ENCODE results near the gene TSPYL4. TPM values are rescaled to one million over a fixed set of nuclear protein-coding genes. Genes with fewer than 3 reads are reported as not detected.
A peak's percentile ranks its signal among the peaks of the same experiment; 100 is the strongest.

TSPYL4 gene
- total and polyA plus RNA-seq, 2 donors from 2014 or later: 15.2 to 25.8 TPM

DNA sequence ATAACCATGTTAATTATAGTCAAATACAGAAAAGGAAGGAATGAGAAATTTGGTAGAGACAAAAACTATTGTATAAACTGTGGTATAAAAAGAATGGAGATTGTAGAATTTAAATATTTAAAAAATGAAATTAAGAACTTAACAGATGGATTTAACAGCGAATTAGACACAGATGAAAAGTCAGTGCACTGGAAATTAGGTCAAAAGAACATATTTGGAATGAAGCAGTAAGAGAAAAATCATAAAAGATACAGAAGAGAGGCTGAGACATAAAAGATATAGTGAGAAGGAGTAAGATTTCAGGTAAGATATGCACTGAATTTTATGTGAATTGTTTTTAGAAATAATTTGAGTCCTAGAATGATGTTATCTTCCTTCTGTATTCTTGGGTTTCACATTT lies 14.0 kb downstream of the TSPYL4 start:
- no peaks in the 10 kb centered on the region for H3K4me1 ChIP-seq (ENCODE audit: control insufficient read depth in 2 of 3, insufficient read depth in 2 of 3, low read depth in 1 of 3, low read length in 3 of 3)
- no peak for FAIRE-seq
- TF ChIP-seq, protein P1, sequence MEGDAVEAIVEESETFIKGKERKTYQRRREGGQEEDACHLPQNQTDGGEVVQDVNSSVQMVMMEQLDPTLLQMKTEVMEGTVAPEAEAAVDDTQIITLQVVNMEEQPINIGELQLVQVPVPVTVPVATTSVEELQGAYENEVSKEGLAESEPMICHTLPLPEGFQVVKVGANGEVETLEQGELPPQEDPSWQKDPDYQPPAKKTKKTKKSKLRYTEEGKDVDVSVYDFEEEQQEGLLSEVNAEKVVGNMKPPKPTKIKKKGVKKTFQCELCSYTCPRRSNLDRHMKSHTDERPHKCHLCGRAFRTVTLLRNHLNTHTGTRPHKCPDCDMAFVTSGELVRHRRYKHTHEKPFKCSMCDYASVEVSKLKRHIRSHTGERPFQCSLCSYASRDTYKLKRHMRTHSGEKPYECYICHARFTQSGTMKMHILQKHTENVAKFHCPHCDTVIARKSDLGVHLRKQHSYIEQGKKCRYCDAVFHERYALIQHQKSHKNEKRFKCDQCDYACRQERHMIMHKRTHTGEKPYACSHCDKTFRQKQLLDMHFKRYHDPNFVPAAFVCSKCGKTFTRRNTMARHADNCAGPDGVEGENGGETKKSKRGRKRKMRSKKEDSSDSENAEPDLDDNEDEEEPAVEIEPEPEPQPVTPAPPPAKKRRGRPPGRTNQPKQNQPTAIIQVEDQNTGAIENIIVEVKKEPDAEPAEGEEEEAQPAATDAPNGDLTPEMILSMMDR (IDR thresholded peaks at IDR 0.05; ENCODE audit: borderline replicate concordance, extremely low read depth, insufficient read depth): no peak

DNA sequence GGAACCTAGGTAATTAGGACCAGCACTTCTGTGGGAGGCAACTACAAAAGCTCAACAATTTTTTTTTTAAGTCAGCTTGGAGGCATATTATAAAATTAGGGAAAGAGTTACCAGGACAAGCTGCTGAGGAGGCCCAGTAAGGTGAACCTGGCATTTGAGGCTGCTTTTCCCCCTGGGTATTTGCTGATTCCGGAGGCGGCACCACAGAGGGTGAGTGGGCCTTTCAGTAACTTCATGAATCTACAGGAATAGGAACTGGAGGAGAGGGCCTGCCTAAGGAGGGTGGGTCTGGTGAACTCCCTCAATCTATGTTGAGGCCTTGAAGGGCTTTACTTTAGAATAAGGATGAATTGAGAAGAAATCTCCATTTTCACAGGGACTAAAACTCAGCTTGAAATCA lies 14.6 kb downstream of the TSPYL4 start:
- Histone ChIP-seq H3K27me3 (ENCODE audit: control insufficient read depth, insufficient read depth, low read length) (no peaks in the 10 kb centered on the region), H3K36me3 (ENCODE audit: control insufficient read depth in 2 of 3, insufficient read depth in 3 of 3, low read length in 3 of 3) (peaks cover 0 to 7% (median 4%) of the 10 kb centered on the region in 3 donors), H3K9ac (ENCODE audit: low read length in 3 of 3) (no peak overlapping the region), H3K4me1 (ENCODE audit: control insufficient read depth in 2 of 3, insufficient read depth in 2 of 3, low read depth in 1 of 3, low read length in 3 of 3) (no peaks in the 10 kb centered on the region), H3K27ac (ENCODE audit: low read depth in 2 of 2, low read length in 2 of 2) (no peak overlapping the region), H3K4me3 (ENCODE audit: low read length in 3 of 3) (no peak overlapping the region), H3K9me3 (ENCODE audit: control insufficient read depth in 2 of 3, insufficient read depth in 1 of 3, low read length in 3 of 3) (no peaks in the 10 kb centered on the region)
- no peak for FAIRE-seq
- TF ChIP-seq, protein P1 (IDR thresholded peaks at IDR 0.05; ENCODE audit: borderline replicate concordance, extremely low read depth, insufficient read depth): no peak
- intact Hi-C loops (cut with DNase I): no loop called here
- DNase-seq: no peak

More for the DNA sequence above, 14.0 kb downstream of the TSPYL4 start:
- Histone ChIP-seq H3K9ac (ENCODE audit: low read length in 3 of 3) (no peak overlapping the region), H3K27ac (ENCODE audit: low read depth in 2 of 2, low read length in 2 of 2) (no peak overlapping the region), H3K36me3 (ENCODE audit: control insufficient read depth in 2 of 3, insufficient read depth in 3 of 3, low read length in 3 of 3) (peaks cover 0 to 8% (median 7%) of the 10 kb centered on the region in 3 donors), H3K9me3 (ENCODE audit: control insufficient read depth in 2 of 3, insufficient read depth in 1 of 3, low read length in 3 of 3) (no peaks in the 10 kb centered on the region), H3K4me3 (ENCODE audit: low read length in 3 of 3) (no peak overlapping the region), H3K27me3 (ENCODE audit: control insufficient read depth, insufficient read depth, low read length) (no peaks in the 10 kb centered on the region)
- DNase-seq: no peak
- intact Hi-C loops (cut with DNase I): no loop called here

DNA sequence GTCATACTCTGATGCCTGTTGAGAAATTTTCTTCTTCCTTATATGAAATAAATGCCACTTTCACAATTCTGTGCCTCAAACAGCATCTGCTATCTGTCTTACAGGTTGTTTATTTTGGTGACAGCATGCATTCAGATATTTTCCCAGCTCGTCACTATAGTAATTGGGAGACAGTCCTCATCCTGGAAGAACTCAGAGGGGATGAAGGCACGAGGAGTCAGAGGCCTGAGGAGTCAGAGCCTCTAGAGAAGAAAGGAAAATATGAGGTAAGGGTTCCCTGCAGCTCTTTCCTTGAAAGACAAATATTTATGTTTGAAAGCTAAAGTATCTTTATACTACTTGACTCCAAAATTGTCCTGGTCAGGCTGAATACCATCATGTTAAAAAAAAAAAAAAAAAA lies 15.8 kb downstream of the TSPYL4 start:
- DNase-seq (no peak), FAIRE-seq (no peak)
- no peak overlapping the region for H3K4me3 ChIP-seq (ENCODE audit: low read length in 3 of 3)
- H3K4me1 ChIP-seq (ENCODE audit: control insufficient read depth in 2 of 3, insufficient read depth in 2 of 3, low read depth in 1 of 3, low read length in 3 of 3): peaks cover 0 to 3% (median 0%) of the 10 kb centered on the region in 3 donors
- no peak overlapping the region for H3K9ac ChIP-seq (ENCODE audit: low read length in 3 of 3)
- H3K9me3 ChIP-seq (ENCODE audit: control insufficient read depth in 2 of 3, insufficient read depth in 1 of 3, low read length in 3 of 3): no peaks in the 10 kb centered on the region
- H3K36me3 ChIP-seq (ENCODE audit: control insufficient read depth in 2 of 3, insufficient read depth in 3 of 3, low read length in 3 of 3): peaks cover 0 to 7% (median 0%) of the 10 kb centered on the region in 3 donors
- TF ChIP-seq, protein P1 (IDR thresholded peaks at IDR 0.05; ENCODE audit: borderline replicate concordance, extremely low read depth, insufficient read depth): no peak
- intact Hi-C loops (cut with DNase I): no loop called here
- no peak overlapping the region for H3K27ac ChIP-seq (ENCODE audit: low read depth in 2 of 2, low read length in 2 of 2)
- no peaks in the 10 kb centered on the region for H3K27me3 ChIP-seq (ENCODE audit: control insufficient read depth, insufficient read depth, low read length)

DNA sequence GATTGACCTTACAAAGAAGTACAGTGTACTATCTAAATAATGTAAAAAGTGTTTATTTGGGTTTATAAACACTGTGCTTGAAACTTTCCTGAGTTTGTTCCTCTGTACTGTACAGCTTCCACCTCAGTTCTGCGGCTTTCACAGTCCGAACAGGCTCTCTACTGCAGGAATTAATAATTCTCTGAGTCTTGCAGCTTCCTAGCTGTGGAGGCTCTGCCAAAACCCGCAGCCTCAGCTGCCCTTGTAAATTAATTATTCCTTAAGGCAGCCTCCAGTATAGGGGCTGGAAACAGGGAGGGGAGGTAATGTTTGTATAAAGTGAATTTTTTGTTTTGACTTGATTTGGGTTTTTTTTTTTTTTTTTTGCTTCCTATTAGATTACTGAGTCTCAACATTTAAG lies 19.2 kb downstream of the TSPYL4 start:
- DNase-seq: peak in 1 of 5 donors; percentile 42

More for the DNA sequence above, 19.2 kb downstream of the TSPYL4 start:
- Histone ChIP-seq H3K27ac (ENCODE audit: low read depth in 2 of 2, low read length in 2 of 2) (no peak overlapping the region), H3K4me1 (ENCODE audit: control insufficient read depth in 2 of 3, insufficient read depth in 2 of 3, low read depth in 1 of 3, low read length in 3 of 3) (peaks cover 0 to 3% (median 0%) of the 10 kb centered on the region in 3 donors), H3K9ac (ENCODE audit: low read length in 3 of 3) (no peak overlapping the region), H3K4me3 (ENCODE audit: low read length in 3 of 3) (no peak overlapping the region), H3K27me3 (ENCODE audit: control insufficient read depth, insufficient read depth, low read length) (no peaks in the 10 kb centered on the region), H3K9me3 (ENCODE audit: control insufficient read depth in 2 of 3, insufficient read depth in 1 of 3, low read length in 3 of 3) (no peaks in the 10 kb centered on the region), H3K36me3 (ENCODE audit: control insufficient read depth in 2 of 3, insufficient read depth in 3 of 3, low read length in 3 of 3) (peaks cover 0 to 7% (median 0%) of the 10 kb centered on the region in 3 donors)
- intact Hi-C loops (cut with DNase I): no loop called here
- peak; percentile 32 for FAIRE-seq
- TF ChIP-seq, protein P1 (IDR thresholded peaks at IDR 0.05; ENCODE audit: borderline replicate concordance, extremely low read depth, insufficient read depth): no peak
